Gastroesophageal sphincter (tissue), 3 donors: ENCODE measurements around the gene GSK3A.

Experiments used
- EP300 ChIP-seq: sonication (generic); formaldehyde crosslinking; IDR thresholded peaks from one replicate; pipeline ENCODE4 v1.6.1; 2017; ENCODE audit warnings: antibody characterized with exemption, mild to moderate bottlenecking
- TF ChIP-seq, protein P1 (sequence below), 4 experiments: fragments of 200-600 bp in 2 of 4; fragments of 450-650 bp in 2 of 4; sonication (generic) in 1 of 4; IDR thresholded peaks; one replicate each; pipeline ENCODE4 v1.5.1; 2017 to 2019; ENCODE audit warnings: antibody characterized with exemption in 4 of 4, mild to moderate bottlenecking in 2 of 4, moderate library complexity in 2 of 4

DNA sequence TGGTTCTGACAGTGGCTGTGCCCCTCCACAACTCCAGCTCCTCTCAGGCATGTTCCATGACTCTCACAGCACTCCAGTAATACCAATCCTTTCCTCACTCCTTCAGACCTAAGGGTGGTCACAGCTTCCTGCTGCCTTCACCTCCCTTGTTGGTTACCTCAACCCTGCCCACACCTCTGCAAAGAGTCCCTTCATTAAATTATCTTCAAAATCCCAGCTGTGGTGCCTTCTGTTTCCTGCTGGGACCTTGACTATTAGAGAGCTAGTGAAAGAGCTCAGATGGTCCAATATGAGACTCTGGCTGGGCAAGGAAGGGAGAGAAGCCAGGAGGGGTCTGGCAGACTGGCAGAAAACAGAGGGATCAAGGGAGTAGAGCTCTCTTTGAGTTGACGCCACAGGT lies 51.1 kb downstream of the GSK3A start:
- TF ChIP-seq, protein P1, sequence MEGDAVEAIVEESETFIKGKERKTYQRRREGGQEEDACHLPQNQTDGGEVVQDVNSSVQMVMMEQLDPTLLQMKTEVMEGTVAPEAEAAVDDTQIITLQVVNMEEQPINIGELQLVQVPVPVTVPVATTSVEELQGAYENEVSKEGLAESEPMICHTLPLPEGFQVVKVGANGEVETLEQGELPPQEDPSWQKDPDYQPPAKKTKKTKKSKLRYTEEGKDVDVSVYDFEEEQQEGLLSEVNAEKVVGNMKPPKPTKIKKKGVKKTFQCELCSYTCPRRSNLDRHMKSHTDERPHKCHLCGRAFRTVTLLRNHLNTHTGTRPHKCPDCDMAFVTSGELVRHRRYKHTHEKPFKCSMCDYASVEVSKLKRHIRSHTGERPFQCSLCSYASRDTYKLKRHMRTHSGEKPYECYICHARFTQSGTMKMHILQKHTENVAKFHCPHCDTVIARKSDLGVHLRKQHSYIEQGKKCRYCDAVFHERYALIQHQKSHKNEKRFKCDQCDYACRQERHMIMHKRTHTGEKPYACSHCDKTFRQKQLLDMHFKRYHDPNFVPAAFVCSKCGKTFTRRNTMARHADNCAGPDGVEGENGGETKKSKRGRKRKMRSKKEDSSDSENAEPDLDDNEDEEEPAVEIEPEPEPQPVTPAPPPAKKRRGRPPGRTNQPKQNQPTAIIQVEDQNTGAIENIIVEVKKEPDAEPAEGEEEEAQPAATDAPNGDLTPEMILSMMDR (IDR thresholded peaks at IDR 0.05), result no peak
- no peak for TF ChIP-seq EP300
